CD4-positive, alpha-beta T cell treated with Interleukin-2 at 100 ng/mL for 4 hours (primary cell): ENCODE data around the gene TSPOAP1.
A peak's percentile ranks its signal among the peaks of the same experiment; 100 is the strongest.
"Not testable (repeated sequence)": the region's sequence is repeated elsewhere in the genome, so short reads cannot be mapped to it uniquely, and the experiment has no call there.

Experiments
- DNase-seq: peaks from one replicate; pipeline ENCODE4 v3.0.0-alpha.2; 2020; ENCODE audit warnings: low spot score

The TSPOAP1 gene

GRCh38 chr17:58360296-58361063, 31.9 kb upstream of the TSPOAP1 start:
- no peak for DNase-seq

GRCh38 chr17:58358408-58359172, 30.0 kb upstream of the TSPOAP1 start:
- DNase-seq: no peak

GRCh38 chr17:58357312-58358297, 29.0 kb upstream of the TSPOAP1 start:
- DNase-seq: no peak

- DNase-seq: no peak
Measured at GRCh38 chr17:58356231-58356630, 27.6 kb upstream of the TSPOAP1 start.

GRCh38 chr17:58354541-58355216, 26.1 kb upstream of the TSPOAP1 start:
- no peak for DNase-seq

- DNase-seq: peak; percentile 7
Measured at GRCh38 chr17:58353389-58353825, 24.8 kb upstream of the TSPOAP1 start.

GRCh38 chr17:58352596-58353388, 24.2 kb upstream of the TSPOAP1 start:
- peak; percentile 12 for DNase-seq

- DNase-seq: peak; percentile 95
Measured at GRCh38 chr17:58351831-58352595, 23.4 kb upstream of the TSPOAP1 start, which contains the start of gene SUPT4H1. SUPT4H1 (minus strand) TSS chr17:58352201; CDS start chr17:58352135, 66 bp downstream.

- no peak for DNase-seq
Measured at GRCh38 chr17:58351182-58351581, 22.6 kb upstream of the TSPOAP1 start.

GRCh38 chr17:58348038-58348437, 19.4 kb upstream of the TSPOAP1 start:
- DNase-seq: no peak

- DNase-seq: no peak
Measured at GRCh38 chr17:58345500-58345899, 16.9 kb upstream of the TSPOAP1 start.

GRCh38 chr17:58344791-58345157, 16.2 kb upstream of the TSPOAP1 start:
- peak; percentile 89 for DNase-seq

- DNase-seq: peak; percentile 95
Measured at GRCh38 chr17:58344047-58344790, 15.6 kb upstream of the TSPOAP1 start.

GRCh38 chr17:58343131-58343530, 14.5 kb upstream of the TSPOAP1 start:
- no peak for DNase-seq

- DNase-seq: no peak
Measured at GRCh38 chr17:58341861-58342475, 13.4 kb upstream of the TSPOAP1 start.

GRCh38 chr17:58341136-58341860, 12.7 kb upstream of the TSPOAP1 start:
- not testable (repeated sequence) for DNase-seq

GRCh38 chr17:58340405-58340876, 11.8 kb upstream of the TSPOAP1 start:
- DNase-seq: no peak
